HFF-Myc (cell line): ENCODE data around the gene CD79B.

ENCODE experiments used
- DNase-seq: peaks from one replicate; pipeline ENCODE4 v3.0.0-alpha.2; 2011; ENCODE audit warnings: low read depth; ENCODE audit errors: extremely low read depth
- H3K4me3 ChIP-seq: replicated peaks from 2 replicates; pipeline ENCODE4 v1.5.1; 2011; ENCODE audit warnings: low read depth, mild to moderate bottlenecking, control low read depth, low read length
- CTCF ChIP-seq: IDR thresholded peaks from 2 replicates; pipeline ENCODE4 v1.5.1; 2012; ENCODE audit warnings: mild to moderate bottlenecking, low read depth, low read length, control low read depth; ENCODE audit errors: missing control alignments

Gene CD79B

GRCh38 chr17:63973247-63973646 lies 41.1 kb upstream of the CD79B start:
- no peak for DNase-seq
- no peak for TF ChIP-seq CTCF
- no peak overlapping the region for H3K4me3 ChIP-seq

GRCh38 chr17:63972796-63973195 lies 40.7 kb upstream of the CD79B start, which contains the start of gene SCN4A:
TSS of gene SCN4A (minus strand) at chr17:63972918. CDS start at chr17:63972841, 77 bp downstream.
- no peak for DNase-seq
- TF ChIP-seq CTCF = no peak
- no peak within 1 kb of the TSS for H3K4me3 ChIP-seq

GRCh38 chr17:63969278-63969677 lies 37.1 kb upstream of the CD79B start:
- TF ChIP-seq CTCF = no peak
- DNase-seq = no peak
- H3K4me3 ChIP-seq = no peak overlapping the region

GRCh38 chr17:63967953-63968352 lies 35.8 kb upstream of the CD79B start:
- DNase-seq = no peak
- H3K4me3 ChIP-seq = no peak overlapping the region
- no peak for TF ChIP-seq CTCF

- H3K4me3 ChIP-seq = no peak overlapping the region
- no peak for TF ChIP-seq CTCF
- DNase-seq = no peak
Measured at GRCh38 chr17:63966646-63967264, 34.6 kb upstream of the CD79B start.

GRCh38 chr17:63963123-63963522 lies 31.0 kb upstream of the CD79B start:
- DNase-seq = no peak

More at GRCh38 chr17:63963123-63963522, 31.0 kb upstream of the CD79B start:
- H3K4me3 ChIP-seq = no peak overlapping the region
- TF ChIP-seq CTCF = no peak
